Stimulated activated CD4-positive, alpha-beta T cell treated with anti-CD3 and anti-CD28 coated beads, Interleukin-1b, Interleukin-23, amount 100 ng/mL, for 4 hours (primary cell): ENCODE results near the gene ADGRD1.

Experiments used
- DNase-seq, 2 donors: peaks; one replicate each; pipeline ENCODE4 v3.0.0-alpha.2; 2020; ENCODE audit warnings: low read depth in 2 of 2

Gene ADGRD1

GRCh38 chr12:131072451-131073230 lies 118.9 kb downstream of the ADGRD1 start:
- DNase-seq: no peak

GRCh38 chr12:131074221-131075083 lies 120.7 kb downstream of the ADGRD1 start:
- DNase-seq: no peak

- DNase-seq: no peak
These were observed 121.5 kb downstream of the ADGRD1 start for GRCh38 chr12:131075194-131075593.

- no peak for DNase-seq
These were observed 121.9 kb downstream of the ADGRD1 start for GRCh38 chr12:131075611-131076010.

- no peak for DNase-seq
These were observed 122.6 kb downstream of the ADGRD1 start for GRCh38 chr12:131076296-131076695.

GRCh38 chr12:131076791-131077747 lies 123.4 kb downstream of the ADGRD1 start:
- DNase-seq: no peak

- DNase-seq: no peak
These were observed 124.3 kb downstream of the ADGRD1 start for GRCh38 chr12:131077931-131078391.

GRCh38 chr12:131082290-131083194 lies 128.8 kb downstream of the ADGRD1 start:
- no peak for DNase-seq

- no peak for DNase-seq
These were observed 130.8 kb downstream of the ADGRD1 start for GRCh38 chr12:131084341-131085011.

GRCh38 chr12:131085125-131085815 lies 131.6 kb downstream of the ADGRD1 start:
- DNase-seq: no peak

GRCh38 chr12:131085816-131086591 lies 132.3 kb downstream of the ADGRD1 start:
- no peak for DNase-seq

GRCh38 chr12:131087302-131087818 lies 133.7 kb downstream of the ADGRD1 start:
- no peak for DNase-seq

- no peak for DNase-seq
These were observed 134.4 kb downstream of the ADGRD1 start for GRCh38 chr12:131087991-131088700.

- no peak for DNase-seq
These were observed 135.2 kb downstream of the ADGRD1 start for GRCh38 chr12:131088701-131089530.

GRCh38 chr12:131089531-131090273 lies 136.0 kb downstream of the ADGRD1 start:
- no peak for DNase-seq
